Urothelium cell line (cell line): ENCODE data around the gene STX16.

Experiments
- DNase-seq: peaks from one replicate; pipeline ENCODE4 v3.0.0; 2011; ENCODE audit warnings: low spot score, mixed read lengths
- FAIRE-seq: peaks from 2 replicates; lab custom pipeline; 2011; peaks lifted over from hg19 to GRCh38; lab: Jason Lieb, UNC

STX16 gene

GRCh38 chr20:58708246-58708931 is 57.3 kb downstream of the STX16 start:
- FAIRE-seq = peak; percentile 9
- DNase-seq = no peak

- DNase-seq (no peak), FAIRE-seq (peak; percentile 35)
These were observed 58.1 kb downstream of the STX16 start for GRCh38 chr20:58709013-58709702.

DNA sequence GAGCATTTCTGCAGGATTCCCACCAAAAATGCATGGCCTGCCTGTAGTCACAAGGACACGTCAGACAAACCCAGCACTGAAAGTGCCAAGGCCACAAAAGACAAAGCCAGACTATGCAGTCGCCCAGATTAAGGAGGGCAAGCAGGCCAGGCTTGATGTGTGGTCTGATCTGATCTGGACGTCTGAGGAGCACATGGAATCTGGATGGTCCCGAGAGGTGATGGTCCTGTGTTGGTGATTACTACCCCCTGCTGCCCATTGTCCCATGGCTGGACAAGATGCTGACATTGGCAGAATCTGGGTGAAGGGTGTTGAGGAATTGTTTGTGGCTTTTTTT is 58.6 kb downstream of the STX16 start:
- FAIRE-seq (no peak), DNase-seq (no peak)

GRCh38 chr20:58710481-58711265 is 59.6 kb downstream of the STX16 start:
- FAIRE-seq (no peak), DNase-seq (no peak)

DNA sequence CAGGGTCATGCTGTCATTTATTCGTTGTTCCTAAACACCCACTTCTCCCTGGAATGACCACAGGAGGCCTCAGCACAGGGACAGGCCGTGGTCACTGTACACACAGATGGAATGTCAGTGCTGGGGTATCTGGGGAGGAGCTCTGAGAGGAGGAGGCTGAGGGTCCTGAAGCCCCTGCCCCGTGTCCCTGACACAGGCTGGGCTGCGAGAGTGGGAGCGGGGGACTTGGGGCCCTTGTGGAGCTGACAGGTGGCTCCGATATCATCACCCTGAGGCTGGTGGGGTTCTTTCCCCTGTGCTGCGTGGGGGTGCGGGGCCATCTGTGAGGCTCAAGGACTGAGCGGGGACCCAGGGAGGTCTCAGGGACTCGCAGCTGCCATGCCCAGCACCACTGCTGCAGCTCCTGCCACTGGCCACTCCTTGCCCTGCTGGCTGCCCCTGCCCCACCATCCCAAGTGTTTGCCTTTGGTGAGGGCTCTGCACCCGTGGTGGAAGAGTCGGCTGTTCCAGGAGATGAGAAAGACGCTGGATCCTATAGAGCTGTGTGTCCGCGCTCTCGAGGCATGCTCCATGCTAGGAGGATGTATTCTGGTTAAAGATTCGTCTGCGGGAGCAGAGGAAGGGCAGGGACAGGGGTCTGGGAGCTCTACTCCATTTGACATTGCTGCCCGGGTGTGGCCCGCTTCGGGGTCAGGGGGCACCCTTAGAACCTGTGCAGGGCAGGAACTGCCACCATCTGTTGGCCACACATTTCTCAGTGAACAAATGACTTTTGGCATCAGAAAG is 60.4 kb downstream of the STX16 start:
- DNase-seq (no peak), FAIRE-seq (no peak)

- FAIRE-seq (no peak), DNase-seq (no peak)
These were observed 61.2 kb downstream of the STX16 start for GRCh38 chr20:58712151-58712791.

- FAIRE-seq (no peak), DNase-seq (no peak)
These were observed 62.0 kb downstream of the STX16 start for GRCh38 chr20:58712806-58713731.

DNA sequence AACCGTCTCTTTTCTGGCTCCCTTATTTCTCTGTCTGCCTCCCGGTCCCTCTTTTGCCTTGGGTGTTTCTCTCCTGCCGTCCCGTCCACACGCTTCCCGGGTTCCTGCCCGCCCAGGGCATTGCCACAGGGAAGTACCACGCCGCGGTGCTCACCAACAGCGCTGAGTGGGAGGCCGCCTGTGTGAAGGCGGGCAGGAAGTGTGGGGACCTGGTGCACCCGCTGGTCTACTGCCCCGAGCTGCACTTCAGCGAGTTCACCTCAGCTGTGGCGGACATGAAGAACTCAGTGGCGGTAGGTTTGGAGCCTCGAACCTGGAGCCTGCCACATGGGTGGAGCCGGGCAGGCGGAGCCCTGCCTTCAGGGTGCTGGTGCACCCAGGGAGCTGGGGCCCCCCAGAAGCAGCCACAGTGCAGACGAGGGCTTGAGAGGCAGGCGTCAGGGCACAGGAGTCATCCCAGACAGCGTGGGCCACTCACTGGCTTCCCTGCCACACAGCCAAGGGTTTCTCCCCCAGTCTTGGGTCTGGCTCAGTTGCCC is 62.8 kb downstream of the STX16 start:
- FAIRE-seq = no peak
- DNase-seq = no peak

GRCh38 chr20:58714340-58714922 is 63.3 kb downstream of the STX16 start:
- DNase-seq = no peak
- no peak for FAIRE-seq

- FAIRE-seq = no peak
These were observed 63.9 kb downstream of the STX16 start for GRCh38 chr20:58714923-58715351.

GRCh38 chr20:58715391-58715800 is 64.3 kb downstream of the STX16 start:
- FAIRE-seq (no peak), DNase-seq (no peak)

More at GRCh38 chr20:58714923-58715351, 63.9 kb downstream of the STX16 start:
- no peak for DNase-seq

GRCh38 chr20:58715801-58716475 is 64.9 kb downstream of the STX16 start:
- FAIRE-seq (no peak), DNase-seq (no peak)

GRCh38 chr20:58716476-58717277 is 65.6 kb downstream of the STX16 start:
- FAIRE-seq (no peak), DNase-seq (no peak)

GRCh38 chr20:58717278-58718091 is 66.4 kb downstream of the STX16 start:
- FAIRE-seq (no peak), DNase-seq (no peak)

DNA sequence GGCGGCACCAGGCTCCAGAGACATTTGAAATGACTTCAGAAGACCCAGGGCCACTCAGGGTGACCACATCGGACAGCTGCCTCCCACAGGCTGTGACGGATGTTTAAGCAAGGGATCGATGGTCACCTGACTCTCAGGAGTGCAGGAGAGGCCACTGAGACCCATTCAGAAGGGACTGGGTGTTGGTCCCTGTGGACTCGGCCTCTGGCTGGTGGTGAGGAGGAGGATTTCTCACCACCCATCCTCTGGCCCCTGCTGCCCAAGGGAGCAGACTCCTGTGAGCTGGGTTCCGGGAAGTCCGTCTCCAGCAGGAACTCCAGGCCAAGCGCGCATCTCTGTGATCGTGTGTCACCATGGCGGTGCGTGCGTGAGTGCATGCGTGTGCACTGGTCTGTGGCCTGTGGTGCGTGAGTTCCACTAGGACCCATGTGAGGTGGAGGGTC is 67.1 kb downstream of the STX16 start:
- FAIRE-seq = no peak
- no peak for DNase-seq

- FAIRE-seq = no peak
- DNase-seq = no peak
These were observed 67.6 kb downstream of the STX16 start for GRCh38 chr20:58718729-58719128.

GRCh38 chr20:58719258-58719657 is 68.2 kb downstream of the STX16 start:
- DNase-seq (no peak), FAIRE-seq (peak; percentile 27)
